Measurements from ENCODE around the gene SMAD3. TPM values are rescaled to one million over a fixed set of nuclear protein-coding genes. Genes with fewer than 3 reads are reported as not detected.
"Not testable (repeated sequence)": the region's sequence is repeated elsewhere in the genome, so short reads cannot be mapped to it uniquely, and the experiment has no call there.

The SMAD3 gene
- polyA plus RNA-seq, 4 donors = 42.6 to 62.2 (median 49.6) TPM

DNA sequence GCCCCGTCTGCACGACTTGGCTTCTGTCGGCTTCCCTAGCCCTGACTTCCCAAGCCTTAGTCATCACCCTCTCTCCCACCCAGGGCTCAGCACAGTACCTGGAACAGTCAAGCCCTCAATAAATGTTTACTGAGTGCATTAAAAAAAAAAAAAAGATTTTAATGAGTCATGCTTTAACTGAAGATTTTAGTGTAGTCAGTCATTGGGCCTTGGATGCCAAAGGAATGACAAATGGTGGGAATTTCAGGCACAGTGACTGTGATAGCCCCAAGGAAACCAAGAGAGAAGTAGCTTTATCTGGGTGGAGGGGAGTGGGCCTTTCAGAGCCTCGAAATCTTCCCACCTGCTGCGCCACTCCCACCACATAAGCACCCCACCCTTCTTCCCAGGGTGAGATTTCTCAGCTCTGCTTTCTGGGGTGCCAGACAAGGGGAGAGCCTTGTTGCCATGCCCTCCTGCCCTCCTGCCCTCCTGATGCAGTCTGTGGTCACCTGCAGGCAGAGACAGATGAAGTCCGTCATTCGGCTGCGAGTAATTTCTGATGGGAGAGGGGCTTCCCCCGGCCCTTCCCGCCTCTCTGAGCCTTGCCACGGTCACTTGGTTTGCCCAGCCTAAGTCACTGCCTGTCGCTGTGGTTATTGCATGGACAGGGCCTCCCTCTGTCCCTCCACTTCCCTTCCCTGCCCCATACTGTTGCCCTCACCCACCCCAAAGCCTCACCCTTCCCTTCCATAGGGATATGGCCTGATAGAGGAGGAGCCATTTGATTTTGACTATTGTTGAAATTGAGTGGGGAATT lies 41.8 kb downstream of the SMAD3 start:
- no peak for DNase-seq (ENCODE audit: low read depth in 4 of 4, low spot score in 2 of 4)

DNA sequence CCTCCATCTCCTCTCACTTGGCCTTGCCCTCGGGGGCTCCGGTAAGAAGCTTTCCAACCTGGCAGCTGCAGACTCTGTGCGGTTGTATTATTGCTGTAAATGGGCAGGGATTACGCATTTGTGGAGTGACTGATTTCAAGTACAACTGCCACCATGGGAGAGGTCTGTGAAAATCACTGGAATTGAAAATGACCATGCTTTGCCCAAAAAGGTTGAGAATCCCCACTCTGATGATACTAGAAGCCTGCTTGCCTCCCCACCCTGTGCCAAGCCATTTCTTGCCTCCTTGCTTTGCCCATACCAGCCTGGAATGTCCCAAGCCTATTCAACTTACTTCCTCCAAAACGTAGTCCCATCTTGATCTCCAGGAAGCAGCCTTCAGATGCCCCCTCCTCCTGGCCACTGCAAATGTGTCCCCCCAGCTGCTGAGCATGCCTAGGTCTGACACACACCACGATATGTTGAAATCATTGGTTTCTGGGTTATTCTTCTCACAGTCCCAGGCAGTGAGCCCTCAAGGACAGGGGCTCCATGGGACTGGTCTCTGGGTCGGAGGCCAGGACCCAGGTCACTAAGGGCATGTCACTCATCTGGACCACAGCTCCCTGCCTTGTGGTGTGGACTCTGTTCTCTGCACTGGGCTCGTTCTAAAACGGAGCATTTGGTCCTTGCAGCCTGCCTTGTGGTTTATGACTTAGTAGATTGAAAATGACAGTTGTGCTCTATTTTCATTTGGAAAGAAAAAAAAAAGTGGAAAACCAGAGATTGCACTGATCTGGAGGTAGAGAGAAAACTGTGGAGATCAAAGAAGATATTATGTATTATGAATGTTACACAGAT lies 42.9 kb downstream of the SMAD3 start:
- no peak for DNase-seq (ENCODE audit: low read depth in 4 of 4, low spot score in 2 of 4)

DNA sequence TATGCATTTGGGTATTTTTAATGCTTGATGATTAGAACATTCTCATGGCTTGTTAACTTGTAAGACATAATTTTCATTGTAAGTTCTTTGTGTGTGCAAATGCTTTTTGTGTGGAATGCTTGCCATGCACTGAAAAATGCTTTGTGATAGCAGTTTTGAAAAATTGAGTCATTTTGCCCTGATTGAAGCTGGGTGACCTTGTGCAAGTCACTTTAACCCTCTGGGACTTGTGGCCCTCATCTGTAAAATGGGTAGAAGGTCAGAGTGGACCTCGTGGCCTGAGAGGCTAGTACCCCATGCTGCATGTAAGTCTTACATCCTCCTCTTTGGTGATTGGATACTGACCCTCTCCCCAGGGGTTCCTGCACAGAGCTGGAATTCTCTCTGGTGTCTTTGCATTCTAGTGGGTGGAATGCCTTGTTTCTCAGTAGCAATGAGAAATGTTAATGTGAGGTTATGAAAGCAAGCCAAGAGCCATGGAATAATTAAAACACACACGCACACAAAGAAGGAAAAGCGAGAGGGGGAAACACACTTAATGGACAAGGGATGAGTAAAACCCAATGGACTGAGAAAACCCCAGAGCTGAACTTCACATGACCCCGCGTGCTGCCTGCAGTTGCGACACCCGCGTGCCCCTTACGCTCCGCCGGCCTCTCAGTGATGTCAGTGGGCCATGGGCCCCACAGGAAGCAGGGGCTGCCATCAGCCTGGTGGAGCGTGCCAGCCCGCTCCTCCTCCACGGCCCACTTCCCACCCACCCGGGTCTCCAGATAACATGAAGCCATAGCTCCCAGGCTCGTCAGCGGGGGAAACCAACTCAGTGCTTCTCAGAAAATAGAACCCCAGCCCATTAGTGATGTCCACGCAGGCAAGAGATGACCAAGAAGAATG lies 44.0 kb downstream of the SMAD3 start:
- DNase-seq (ENCODE audit: low read depth in 4 of 4, low spot score in 2 of 4) = peak in 3 of 4 donors; percentile 66 to 80 (median 70)

DNA sequence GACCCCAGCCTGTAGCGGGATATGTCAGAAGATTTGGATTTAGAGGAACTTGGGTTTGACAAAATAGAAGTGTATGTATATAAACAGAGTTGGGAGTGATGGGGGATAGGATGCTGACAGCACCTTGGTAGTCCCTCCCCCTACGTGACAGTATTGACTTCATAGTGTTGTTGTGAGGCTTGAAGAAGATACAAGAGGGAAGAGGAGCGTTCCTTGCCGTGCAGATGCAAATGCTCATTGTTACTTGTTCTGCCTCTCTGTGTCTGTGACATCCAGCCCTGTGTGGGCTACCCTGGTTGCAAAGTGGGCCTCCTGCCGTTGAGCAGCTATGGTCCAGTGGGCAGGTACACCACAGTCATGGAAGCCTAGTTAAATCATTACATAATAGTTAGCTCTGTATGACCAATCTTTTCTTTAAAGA lies 45.0 kb downstream of the SMAD3 start:
- DNase-seq (ENCODE audit: low read depth in 4 of 4, low spot score in 2 of 4) = no peak

DNA sequence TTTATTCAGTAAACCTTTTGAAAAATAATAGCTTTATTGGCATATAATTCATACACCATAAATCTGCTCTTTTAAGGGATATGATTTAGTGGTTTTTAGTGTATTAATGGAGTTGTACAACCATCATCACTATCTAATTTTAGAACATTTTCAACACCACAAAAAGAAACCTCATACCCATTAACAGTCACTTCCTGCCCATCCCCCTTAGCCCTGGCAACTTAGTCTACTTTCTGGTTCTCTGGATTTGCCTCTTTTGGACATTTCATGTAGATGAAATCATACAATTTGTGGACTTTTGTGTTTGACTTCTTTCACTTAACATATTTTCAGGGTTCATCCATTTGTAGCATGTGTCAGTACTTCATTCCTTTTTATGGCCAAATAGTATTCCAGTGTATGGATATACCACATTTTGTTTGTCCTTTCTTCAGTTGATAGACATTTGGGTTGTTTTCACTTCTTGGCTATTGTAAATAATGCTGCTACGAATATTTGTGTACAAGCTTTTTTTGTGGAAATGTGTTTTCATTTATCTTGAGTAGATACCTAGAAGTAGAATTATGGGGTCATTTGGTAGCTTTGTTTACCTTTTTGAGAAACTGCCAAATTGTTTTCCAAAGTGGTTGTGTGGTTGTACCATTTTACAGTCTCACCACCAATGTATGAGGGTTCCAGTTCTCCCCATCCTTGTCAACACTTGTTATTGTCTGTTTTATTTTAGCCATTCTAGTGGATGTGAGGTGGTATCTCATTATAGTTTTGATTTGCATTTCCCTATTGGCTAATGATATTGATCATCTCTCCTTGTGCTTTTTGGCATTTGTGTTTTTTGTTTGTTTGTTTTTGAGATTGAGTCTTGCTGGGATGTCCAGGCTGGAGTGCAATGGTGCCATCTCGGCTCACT lies 45.8 kb downstream of the SMAD3 start:
- no peak for DNase-seq (ENCODE audit: low read depth in 4 of 4, low spot score in 2 of 4)

DNA sequence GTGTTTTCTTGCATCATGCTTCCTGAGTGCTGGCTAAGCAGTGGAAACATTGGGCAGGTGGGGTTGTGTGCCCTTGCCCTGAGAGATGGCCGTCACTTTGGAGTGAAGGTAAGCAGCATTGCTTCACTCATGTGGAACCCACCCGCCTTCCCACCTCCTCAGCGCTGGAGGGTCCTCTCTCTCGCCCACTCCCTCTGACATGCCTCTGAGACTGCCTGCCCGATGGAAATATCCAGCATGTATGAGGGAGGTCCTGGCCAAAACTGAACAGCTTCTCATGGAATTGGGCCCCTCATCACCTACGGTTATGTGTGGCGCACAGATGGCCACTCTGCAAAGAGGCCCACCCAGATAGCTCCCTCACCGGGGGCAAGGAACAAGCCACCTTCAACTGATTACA lies 48.6 kb downstream of the SMAD3 start:
- no peak for DNase-seq (ENCODE audit: low read depth in 4 of 4, low spot score in 2 of 4)

DNA sequence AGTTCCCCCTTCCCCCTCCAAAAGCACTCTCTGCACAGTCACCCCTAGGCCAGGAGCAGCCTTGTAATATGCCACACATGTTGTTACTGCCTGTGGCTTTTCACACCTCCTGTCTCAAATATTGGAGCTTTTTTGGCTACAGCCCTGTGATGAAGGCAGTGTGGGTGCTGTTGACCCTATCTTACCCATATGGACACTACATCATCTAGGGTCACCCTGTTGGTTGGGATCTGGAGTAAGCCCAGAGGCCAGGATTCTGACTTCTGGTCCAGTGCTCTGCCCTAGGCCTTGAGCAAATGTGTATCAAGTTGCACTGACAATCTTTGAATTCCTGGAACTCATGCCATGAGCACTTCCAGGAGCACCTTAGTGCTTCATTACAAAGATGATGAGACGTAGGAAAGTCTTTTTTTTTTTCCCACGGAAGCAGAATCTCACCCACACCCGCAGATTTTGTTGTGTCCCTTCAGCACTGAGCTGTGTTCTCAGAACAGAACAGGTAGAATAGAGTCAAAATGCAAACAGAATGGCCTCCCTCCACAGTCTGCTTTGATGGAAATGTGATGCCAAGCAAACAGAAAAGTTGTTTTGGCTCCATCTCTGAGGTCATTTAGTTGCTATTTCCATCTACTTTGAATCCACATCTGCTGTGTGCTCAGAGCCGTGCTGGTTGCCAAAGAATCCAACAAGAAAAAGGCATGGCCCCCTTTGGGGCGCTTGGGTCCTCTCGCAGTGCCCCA lies 49.6 kb downstream of the SMAD3 start:
- no peak for DNase-seq (ENCODE audit: low read depth in 4 of 4, low spot score in 2 of 4)

DNA sequence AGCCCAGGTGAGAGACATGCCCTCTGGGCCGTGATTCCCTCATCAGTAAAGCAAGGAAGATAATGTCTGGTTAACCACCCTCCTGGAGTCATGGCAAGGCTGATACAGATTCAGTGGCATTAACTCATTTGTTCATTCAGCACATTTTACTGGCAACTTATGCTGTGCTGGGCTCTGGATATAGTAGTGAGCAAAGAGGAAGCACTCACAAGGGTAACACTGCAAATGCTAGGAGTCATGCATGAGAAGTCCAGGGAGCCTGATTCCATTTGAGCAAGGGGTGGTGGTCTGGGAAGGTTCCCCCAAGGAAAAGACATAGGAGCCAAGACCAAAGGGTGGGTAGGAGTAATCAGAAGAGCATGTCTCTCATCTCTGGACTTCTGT lies 50.2 kb downstream of the SMAD3 start:
- DNase-seq (ENCODE audit: low read depth in 4 of 4, low spot score in 2 of 4) = no peak

DNA sequence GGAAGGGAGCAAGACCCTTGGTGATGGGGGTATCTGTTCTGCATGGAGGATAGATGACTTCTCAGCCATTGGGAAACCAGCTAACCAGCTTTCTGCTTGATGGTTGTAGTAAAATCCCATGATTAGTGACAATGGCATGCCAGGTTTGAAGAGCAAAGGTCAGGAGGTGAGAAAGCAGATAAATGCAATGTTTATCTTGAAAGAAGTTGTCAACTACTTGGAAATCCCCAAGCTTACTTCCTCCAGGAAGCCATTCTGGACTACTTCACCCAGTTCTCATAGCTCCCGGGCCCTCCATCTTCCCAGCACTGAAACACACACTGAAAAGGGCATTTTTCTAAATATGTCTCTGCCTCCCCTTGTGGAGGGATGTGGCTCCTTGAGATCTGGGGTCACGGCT lies 51.3 kb downstream of the SMAD3 start:
- DNase-seq (ENCODE audit: low read depth in 4 of 4, low spot score in 2 of 4) = no peak

DNA sequence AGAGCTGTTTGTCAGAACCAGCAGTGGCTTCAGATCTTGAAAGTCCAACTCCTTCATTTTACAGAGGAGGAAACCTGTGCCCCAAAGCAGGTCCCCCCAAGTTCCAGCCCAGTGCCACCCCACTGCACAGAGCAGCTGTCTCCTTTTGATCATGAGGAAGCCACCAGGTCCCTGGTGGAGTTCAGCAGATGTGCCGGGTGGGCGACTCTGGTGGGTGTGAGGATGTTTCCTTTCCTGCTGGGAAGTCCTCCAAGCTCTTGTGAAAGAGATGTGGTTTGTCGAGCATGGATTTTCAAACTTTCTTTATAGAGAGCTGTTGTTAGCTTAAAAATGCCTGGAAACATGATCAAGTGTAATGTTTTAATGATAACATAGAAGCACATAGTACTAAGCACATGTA lies 52.0 kb downstream of the SMAD3 start:
- no peak for DNase-seq (ENCODE audit: low read depth in 4 of 4, low spot score in 2 of 4)

DNA sequence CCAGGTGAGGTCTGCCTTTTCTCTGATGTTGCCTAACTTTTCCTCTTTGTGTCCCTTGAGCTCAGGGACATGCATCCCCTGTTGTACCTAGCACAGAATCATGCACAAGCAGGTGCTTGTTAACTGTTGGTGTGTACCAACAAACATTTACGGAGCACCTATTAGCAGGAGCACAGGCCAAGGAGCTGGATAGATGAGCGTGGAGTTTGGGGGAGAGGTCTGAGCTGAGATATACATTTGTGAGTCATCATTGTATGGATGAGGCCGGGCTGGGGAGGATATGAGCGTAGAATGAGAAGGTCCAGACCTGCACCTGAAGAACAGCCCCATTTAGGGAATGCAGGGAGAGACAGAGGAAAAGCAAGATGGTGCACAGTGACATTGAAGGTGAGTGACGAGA lies 53.4 kb downstream of the SMAD3 start:
- no peak for DNase-seq (ENCODE audit: low read depth in 4 of 4, low spot score in 2 of 4)

DNA sequence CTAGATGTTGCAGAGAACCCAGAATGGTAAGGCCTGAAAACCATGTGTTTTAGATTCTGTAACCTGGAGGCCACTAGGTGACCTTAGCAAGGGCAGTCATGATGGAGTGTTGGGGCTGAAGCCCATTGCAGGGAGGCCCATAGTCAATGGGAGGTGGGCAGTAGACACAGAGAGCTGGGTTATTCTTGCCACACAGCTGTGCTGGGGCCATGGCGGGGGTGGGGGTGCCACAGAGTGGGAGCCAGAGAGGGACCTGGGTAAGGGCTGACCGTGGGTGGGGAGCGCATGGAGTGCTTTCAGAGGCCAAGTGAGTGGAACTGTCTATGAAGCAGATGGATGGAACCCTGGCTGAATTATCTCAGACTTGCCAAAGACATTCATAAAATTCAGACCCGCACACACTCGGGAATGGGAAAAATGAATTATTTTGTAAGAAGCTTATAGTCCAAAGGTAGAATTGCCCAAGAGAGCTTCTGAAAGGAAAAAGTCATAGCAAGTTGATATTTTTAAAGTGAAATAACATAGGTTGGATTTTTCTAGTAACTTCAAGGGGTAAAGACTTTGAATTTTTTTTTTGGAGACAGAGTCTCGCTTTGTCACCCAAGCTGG lies 53.9 kb downstream of the SMAD3 start:
- no peak for DNase-seq (ENCODE audit: low read depth in 4 of 4, low spot score in 2 of 4)

DNA sequence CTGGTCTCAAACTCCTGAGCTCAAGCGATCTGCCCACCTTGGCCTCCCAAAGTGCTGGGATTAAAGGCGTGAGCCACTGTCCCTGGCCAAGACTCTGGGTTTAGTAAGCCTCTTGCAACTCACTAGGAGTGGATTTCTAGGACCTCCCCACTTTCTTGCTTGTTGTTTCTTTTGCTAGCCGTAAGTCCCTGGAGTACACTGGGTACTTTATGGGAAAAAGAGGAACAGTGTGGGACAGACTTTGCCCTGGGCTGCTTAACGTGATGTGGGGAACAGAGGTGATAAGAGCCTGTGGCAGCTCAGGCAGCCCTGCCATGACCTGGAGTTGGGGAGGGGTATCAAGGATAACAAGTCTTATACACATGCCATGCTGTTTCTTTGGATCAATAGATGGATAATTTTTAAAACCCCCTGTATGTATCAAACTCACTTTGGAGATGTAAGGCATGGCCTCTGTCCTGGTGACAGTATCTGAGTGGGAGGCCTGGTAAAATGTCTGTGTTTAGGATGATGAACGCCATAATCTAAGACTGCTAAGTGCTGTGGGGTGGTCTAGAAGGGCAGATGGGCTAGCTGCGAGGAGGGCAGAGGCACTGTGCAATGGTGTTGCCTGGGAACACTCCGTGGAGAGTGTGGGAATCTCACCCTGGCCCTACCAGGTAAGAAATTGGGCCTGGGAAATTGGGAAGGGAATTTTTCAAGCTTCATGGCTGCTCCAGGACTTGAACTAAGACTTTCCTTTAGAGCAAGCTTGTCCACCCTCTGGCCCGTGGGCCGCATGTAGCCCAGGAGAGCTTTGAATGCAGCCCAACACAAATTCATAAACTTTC lies 54.8 kb downstream of the SMAD3 start:
- no peak for DNase-seq (ENCODE audit: low read depth in 4 of 4, low spot score in 2 of 4)

DNA sequence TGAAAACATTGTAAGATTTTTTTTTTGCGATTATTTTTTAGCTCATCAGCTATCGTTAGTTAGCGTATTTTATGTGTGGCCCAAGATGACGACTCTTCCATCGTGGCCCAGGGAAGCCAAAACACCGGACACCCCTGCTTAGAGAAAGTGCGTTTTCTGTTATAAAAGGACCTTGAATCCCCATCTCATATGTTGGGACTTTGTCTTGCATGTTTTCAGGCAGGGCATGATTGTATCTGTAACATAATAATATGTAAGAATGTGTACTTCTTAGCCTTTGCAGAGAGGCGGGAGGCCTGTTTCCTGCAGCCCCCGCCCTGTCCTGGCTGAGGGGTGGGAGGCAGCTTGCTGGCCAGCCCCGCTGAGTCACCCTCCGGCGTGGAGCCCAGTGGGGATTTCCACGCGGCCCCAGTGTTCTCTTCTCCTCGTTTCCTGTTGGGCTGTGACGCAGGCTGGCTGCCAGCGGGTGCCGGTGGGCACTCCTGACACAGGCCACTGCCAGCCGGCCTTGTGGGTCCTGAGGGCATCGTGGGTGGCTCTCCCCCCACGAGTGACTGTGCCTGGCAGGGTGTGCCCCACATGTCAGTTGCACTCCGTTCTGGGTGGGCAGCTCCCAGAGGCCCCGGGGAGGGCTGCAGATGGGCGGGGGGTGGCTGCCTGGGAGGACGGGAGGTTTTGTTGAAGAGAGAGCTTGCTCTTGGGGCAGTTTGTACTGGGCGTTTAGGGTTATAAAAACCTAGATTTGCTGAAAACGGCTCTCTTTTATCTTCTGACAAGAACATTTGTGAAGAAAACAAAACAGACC lies 55.6 kb downstream of the SMAD3 start:
- DNase-seq (ENCODE audit: low read depth in 4 of 4, low spot score in 2 of 4) = no peak

DNA sequence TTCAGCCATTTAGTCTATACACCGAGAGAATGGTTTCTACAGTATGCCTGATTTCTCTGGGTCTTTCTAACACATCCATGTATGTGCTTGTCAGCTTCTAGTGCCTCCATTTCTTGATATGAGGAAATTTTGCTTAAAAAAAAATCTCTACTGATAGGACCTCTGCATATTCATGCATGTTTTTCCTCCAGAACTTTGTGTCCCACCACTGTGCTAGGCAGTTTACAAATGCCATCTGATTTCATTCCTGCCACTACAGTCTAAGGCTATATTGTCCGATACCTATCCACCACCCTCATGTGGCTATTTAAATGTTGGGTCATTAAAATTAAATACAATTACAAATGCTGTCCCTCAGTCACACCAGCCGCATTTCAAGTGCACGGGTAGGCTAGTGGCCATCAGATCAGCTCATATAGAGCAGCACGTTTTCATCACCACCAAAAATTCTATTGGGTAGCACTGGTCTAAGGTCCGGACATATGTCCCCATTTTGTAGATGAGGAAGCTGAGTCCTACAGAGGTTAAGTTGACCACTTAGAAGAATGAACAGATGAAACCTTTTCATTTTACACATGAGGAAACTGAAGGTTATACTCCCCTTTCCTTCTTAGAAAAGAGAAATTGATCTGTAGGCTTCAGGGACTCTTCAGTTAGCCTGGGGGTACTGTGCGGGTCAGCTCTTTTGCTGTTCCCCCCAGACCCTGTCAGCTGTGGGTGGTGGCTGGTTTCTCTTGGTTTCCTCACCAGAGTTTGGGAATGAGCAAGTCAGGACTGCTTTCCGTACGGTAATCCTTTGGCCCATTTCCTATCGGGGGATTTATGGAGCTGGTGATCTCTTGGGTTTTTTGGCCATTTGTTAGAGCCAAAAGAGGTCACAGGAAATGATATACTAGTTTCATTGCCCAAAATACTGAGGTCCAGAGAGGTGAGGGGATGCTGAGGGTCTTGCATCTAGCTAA lies 56.5 kb downstream of the SMAD3 start:
- DNase-seq (ENCODE audit: low read depth in 4 of 4, low spot score in 2 of 4) = no peak

DNA sequence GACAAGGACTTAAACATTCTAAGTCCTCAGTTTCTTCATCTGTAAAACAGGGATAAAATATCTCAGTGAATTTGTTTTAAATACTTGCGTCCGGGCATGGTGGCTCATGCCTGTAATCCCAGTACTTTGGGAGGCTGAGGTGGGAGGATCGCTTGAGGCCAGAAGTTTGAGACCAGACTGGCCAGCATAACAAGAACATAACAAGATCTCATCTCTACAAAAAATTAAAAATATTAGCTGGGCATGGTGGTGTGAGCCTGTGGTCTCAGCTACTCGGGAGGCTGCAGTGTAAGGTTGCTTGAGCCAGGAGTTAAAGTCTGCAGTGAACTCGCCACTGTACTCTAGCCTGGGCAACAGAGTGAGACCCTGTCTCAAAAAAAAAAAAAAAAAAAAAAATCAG lies 57.4 kb downstream of the SMAD3 start:
- not testable (repeated sequence) for DNase-seq (ENCODE audit: low read depth in 4 of 4, low spot score in 2 of 4)

Measured in left renal cortex interstitium (tissue), 4 donors.